CMK (cell line): ENCODE results near the gene CLCNKA.
"Not testable (repeated sequence)": the region's sequence is repeated elsewhere in the genome, so short reads cannot be mapped to it uniquely, and the experiment has no call there.

Experiments used
- DNase-seq: peaks from one replicate; pipeline ENCODE4 v3.0.0-alpha.2; 2010; ENCODE audit warnings: low read depth

The CLCNKA gene

GRCh38 chr1:16021681-16022080 is at the start of gene CLCNKA:
CLCNKA (plus strand) TSS chr1:16022036; CDS start chr1:16022620, 584 bp downstream.
- no peak for DNase-seq

DNA sequence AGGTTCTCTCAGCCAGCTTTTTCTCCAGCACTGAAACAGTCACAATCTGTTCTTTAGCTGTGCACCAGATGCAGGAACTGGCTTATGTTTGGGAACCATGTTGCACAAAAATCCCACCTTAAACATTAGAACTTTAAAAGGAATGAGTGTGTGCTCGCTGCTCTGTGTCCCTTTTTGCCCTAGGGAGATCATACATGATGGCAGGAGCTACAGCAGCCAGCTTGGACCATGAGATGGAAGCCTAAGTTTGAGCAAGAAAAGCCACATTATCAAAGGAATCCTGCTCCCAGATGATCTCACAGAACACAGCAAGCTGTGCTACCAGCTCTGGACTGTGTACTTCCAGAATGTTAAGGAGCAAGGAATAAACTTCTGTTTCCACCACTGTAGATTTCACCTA is 49.4 kb upstream of the CLCNKA start:
- DNase-seq = no peak

DNA sequence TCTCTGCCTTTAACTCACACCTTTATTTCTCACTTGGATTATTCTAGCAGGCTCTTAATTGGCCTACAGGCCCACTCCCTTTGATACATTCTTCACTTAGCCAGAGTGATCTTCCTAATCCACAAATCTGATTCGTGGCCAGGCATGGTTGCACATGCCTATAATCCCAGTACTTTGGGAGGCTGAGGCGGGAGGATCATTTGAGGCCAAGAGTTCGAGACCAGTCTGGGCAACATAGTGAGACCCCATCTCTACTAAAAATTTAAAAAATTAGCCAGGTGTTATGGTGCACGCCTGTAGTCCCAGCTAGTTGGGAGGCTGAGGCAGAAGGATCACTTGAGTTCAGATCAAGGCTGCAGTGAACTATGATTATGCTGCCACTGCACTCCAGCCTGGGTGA is 48.1 kb upstream of the CLCNKA start:
- no peak for DNase-seq

GRCh38 chr1:15974855-15975254 is 47.0 kb upstream of the CLCNKA start:
- no peak for DNase-seq

DNA sequence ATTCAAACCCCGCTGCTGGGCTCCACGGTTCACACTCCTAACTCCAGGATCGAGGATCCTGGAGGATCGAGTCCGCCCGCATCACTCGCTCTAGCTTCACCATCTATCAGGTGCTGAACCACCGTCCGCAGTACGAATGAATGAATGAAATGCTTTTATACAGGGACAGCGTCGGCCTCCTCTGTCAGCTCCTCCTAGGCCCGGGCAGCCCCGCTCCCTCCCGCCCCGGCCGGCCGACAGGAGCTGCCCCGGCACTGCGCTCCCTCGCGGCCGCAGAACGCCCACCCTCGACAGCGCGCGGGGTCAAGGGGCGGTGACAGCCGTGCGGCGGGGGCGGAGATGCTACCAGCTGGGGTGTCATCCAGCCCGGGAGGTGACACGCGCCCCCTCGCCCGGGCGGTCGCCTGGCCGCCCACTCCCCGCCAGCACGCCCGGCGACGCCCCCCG is 46.5 kb upstream of the CLCNKA start:
- DNase-seq = peak; percentile 52

GRCh38 chr1:15975805-15976680 is 45.8 kb upstream of the CLCNKA start, which contains the start of gene ZBTB17:
ZBTB17 (minus strand) TSS chr1:15976101; CDS start chr1:15948495, 27,606 bp downstream.
- DNase-seq = peak; percentile 93

- DNase-seq = not testable (repeated sequence)
Observed at GRCh38 chr1:15977947-15978346, 43.9 kb upstream of the CLCNKA start.

- no peak for DNase-seq
Observed at GRCh38 chr1:15981679-15982078, 40.2 kb upstream of the CLCNKA start.

DNA sequence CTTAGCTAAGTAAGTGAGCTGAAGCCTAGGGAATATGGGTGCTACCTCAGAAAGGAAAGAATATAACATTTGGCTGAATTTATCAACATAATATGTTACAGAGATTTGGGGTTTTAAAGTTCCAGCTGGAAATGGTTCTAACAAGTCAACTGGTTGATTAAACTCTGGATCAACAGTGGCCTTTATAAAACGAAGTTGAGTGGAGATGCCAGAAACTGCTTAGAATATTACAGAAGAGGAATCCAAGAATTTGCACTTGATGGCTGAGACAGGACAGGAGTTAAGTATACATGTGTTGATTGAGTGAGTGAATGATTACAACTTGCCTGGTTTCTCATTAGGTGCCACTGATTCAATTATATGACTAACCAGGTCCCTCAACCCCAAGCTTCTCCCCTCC is 38.6 kb upstream of the CLCNKA start:
- DNase-seq = no peak

- no peak for DNase-seq
Observed at GRCh38 chr1:15985611-15986297, 36.1 kb upstream of the CLCNKA start.

DNA sequence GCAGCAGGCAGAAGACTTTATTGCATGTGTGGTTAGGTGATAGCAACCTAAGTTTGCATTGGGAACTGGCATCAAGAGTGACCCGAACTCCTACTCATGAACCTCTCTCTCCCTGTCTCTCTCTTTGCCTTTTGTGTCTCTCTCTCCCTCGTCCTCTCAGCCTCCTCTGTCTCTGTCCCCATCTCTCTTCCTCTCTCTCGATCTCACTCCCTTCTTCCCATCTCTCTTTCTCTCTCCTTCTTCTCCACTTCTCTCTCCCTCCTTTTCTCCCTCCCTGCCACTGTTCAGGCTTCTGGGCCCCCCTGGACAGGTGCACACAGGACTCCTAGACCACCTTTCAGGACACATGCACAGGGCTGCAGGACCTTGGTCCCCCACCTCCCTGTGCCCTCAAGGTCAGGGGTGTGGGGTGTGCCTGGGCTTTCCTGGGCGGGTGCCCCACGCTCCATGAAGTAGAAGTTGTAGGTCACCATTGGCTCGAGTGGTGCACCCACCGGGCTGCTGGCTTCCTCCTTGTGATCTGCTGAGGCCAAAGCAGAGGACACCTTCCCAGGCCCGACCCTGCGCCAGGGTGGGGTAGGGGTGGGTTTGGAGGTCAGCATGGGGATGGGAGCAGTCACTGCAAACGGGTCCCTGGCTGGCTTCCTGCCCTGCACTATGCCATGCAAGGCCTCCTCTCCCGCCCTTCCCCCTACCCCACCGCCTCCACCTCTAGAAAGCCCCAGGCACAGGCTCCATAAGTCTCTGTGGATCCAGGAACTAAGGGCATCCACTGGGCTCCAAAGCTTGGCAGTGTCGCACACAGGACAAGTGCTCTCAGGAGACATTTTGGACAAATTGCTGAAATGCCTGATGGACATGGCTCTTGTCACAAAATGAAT is 32.7 kb upstream of the CLCNKA start:
- no peak for DNase-seq

DNA sequence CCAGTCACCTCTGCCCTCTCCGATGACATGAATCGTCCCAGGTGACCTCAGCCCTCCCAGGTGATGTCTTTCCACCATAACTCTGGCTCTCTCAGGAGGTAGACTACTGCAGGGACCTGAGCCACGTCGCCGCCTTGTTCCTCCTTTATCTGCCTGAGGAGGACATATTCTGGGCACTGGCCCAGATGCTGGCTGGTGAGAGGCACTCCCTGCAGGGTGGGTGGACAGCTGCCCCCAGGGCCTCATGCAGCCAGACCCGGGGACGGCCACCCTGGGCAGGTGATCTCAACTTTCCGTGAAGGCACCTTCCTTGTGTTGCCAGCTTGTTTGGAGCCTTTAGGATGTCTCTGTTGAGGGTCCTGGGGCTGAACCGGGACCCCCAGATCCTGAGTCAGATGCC is 32.1 kb upstream of the CLCNKA start:
- DNase-seq = no peak

GRCh38 chr1:15991427-15992186 is 30.2 kb upstream of the CLCNKA start:
- no peak for DNase-seq

- DNase-seq = no peak
Observed at GRCh38 chr1:15992187-15992553, 29.7 kb upstream of the CLCNKA start.

GRCh38 chr1:15992582-15993500 is 29.0 kb upstream of the CLCNKA start:
- DNase-seq = no peak

- DNase-seq = no peak
Observed at GRCh38 chr1:15993666-15994065, 28.2 kb upstream of the CLCNKA start.

- DNase-seq = no peak
Observed at GRCh38 chr1:15994081-15994480, 27.8 kb upstream of the CLCNKA start.

DNA sequence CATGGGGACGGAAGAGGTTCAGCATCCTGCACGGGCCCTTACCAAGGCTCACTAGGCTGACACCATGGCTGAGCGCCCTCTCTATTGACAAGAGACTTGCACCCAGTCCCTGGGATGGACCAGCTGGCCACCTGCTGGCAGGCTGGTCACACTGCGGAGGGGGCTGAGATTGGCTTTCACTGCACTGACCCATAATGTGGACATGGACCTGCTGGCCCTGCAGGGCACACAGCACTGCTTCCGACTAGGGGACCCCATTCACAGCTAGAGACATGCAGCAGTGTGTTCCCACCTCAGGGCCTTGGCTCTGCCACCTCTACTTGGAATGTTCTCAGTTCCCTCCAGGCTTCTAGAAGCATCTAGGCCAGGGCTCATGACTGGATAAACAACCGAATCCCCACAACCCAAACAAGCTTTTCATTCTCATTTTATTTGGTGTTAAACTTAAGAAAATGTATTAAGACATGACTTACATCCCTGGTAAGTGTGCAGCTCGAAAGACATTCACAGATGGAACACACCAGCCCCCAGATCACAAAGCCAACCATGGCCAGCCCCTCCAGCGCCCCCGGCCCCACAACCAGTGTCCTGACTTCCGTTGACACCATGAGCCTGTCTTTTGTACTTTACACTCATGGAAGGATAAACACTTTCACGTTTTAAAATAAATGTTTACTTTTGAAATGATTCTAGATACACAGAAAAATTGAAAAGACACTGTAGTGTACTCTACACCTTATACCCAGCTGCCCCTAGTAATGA is 27.1 kb upstream of the CLCNKA start:
- DNase-seq = no peak

- no peak for DNase-seq
Observed at GRCh38 chr1:15997076-15997585, 24.7 kb upstream of the CLCNKA start.
